GM23338 (cell line): Measurements from ENCODE around the gene PRR29. TPM values are rescaled to one million over a fixed set of nuclear protein-coding genes. Genes with fewer than 3 reads are reported as not detected.

ENCODE experiments used
- ATAC-seq: fragments of 200-7000 bp; cut with Tn5 transposase; 3 replicates; pipeline ENCODE4 v1.9.1; 2020
- DNase-seq: peaks from one replicate; pipeline ENCODE4 v3.0.0-alpha.2; 2015; ENCODE audit warnings: low spot score
- H2AFZ ChIP-seq: fragments of 200-600 bp; sonication (generic); 2 replicates; pipeline ENCODE4 v1.8.0; 2016; ENCODE audit warnings: antibody characterized with exemption, mild to moderate bottlenecking, moderate library complexity
- H3F3A ChIP-seq: fragments of 200-600 bp; sonication (generic); replicated peaks from 2 replicates; pipeline ENCODE4 v1.8.0; 2017; ENCODE audit warnings: antibody characterized with exemption, mixed run types, low read depth
- H3K27ac ChIP-seq: fragments of 200-600 bp; sonication (generic); 2 replicates; pipeline ENCODE4 v1.6.1; 2016; ENCODE audit warnings: low read depth
- H3K27me3 ChIP-seq: fragments of 200-600 bp; sonication (generic); 2 replicates; pipeline ENCODE4 v1.8.0; 2016; ENCODE audit warnings: mild to moderate bottlenecking, mixed run types, moderate library complexity; ENCODE audit not compliant: insufficient read depth
- H3K36me3 ChIP-seq: fragments of 200-600 bp; sonication (generic); 2 replicates; pipeline ENCODE4 v1.8.0; 2016; ENCODE audit warnings: mild to moderate bottlenecking; ENCODE audit not compliant: insufficient read depth
- H3K4me1 ChIP-seq: fragments of 200-600 bp; sonication (generic); 2 replicates; pipeline ENCODE4 v1.8.0; 2016; ENCODE audit warnings: mild to moderate bottlenecking, moderate library complexity; ENCODE audit not compliant: insufficient read depth
- H3K4me2 ChIP-seq: fragments of 200-600 bp; sonication (generic); 2 replicates; pipeline ENCODE4 v1.7.1; 2017; ENCODE audit warnings: mixed run types
- H3K4me3 ChIP-seq: fragments of 200-600 bp; sonication (generic); 2 replicates; pipeline ENCODE4 v1.6.1; 2016; ENCODE audit warnings: mixed run types
- H3K79me2 ChIP-seq: fragments of 200-600 bp; sonication (generic); replicated peaks from 2 replicates; pipeline ENCODE4 v1.8.0; 2017; ENCODE audit warnings: mild to moderate bottlenecking; ENCODE audit not compliant: insufficient read depth
- H3K9me2 ChIP-seq: fragments of 200-600 bp; sonication (generic); 2 replicates; pipeline ENCODE4 v1.8.0; 2017; ENCODE audit not compliant: insufficient read depth
- H4K20me1 ChIP-seq: fragments of 200-600 bp; sonication (generic); replicated peaks from 2 replicates; pipeline ENCODE4 v1.8.0; 2017; ENCODE audit warnings: mild to moderate bottlenecking; ENCODE audit not compliant: insufficient read depth
- H3K27ac Mint-ChIP-seq: 2 replicates; pipeline ENCODE4 v1.8.0; 2020; ENCODE audit warnings: inconsistent platforms, mild to moderate bottlenecking, moderate library complexity, mixed read lengths
- H3K27me3 Mint-ChIP-seq: 3 replicates; pipeline ENCODE4 v1.8.0; 2022; ENCODE audit warnings: low read depth, mild to moderate bottlenecking, moderate library complexity, mixed read lengths, inconsistent platforms; ENCODE audit not compliant: insufficient read depth, poor library complexity
- H3K36me3 Mint-ChIP-seq: 3 replicates; pipeline ENCODE4 v1.8.0; 2021; ENCODE audit warnings: low read depth, mild to moderate bottlenecking, inconsistent platforms, moderate library complexity, mixed read lengths
- H3K4me1 Mint-ChIP-seq: 3 replicates; pipeline ENCODE4 v1.8.0; 2020; ENCODE audit warnings: mild to moderate bottlenecking, inconsistent platforms, mixed read lengths
- H3K4me3 Mint-ChIP-seq: 3 replicates; pipeline ENCODE4 v1.8.0; 2021; ENCODE audit warnings: moderate library complexity, mild to moderate bottlenecking, inconsistent platforms, mixed read lengths
- H3K9me3 Mint-ChIP-seq: 3 replicates; pipeline ENCODE4 v1.8.0; 2020; ENCODE audit warnings: moderate library complexity, mild to moderate bottlenecking, inconsistent platforms, mixed read lengths
- CREB1 ChIP-seq: fragments of 250-450 bp; sonication (Bioruptor Pico); IDR thresholded peaks from 2 replicates; pipeline ENCODE4 v1.5.0; 2020; ENCODE audit warnings: low read depth, mild to moderate bottlenecking, moderate library complexity
- EZH2phosphoT487 ChIP-seq: fragments of 200-600 bp; sonication (generic); IDR thresholded peaks from one replicate; pipeline ENCODE4 v1.8.1; 2018; ENCODE audit warnings: antibody characterized with exemption; ENCODE audit not compliant: unreplicated experiment
- JUNB ChIP-seq: IDR thresholded peaks from one replicate; pipeline ENCODE4 v1.6.1; 2016; ENCODE audit warnings: antibody characterized with exemption; ENCODE audit not compliant: unreplicated experiment
- NANOG ChIP-seq: IDR thresholded peaks from 2 replicates; pipeline ENCODE4 v1.6.1; 2016; ENCODE audit warnings: antibody characterized with exemption, borderline replicate concordance
- POLR2AphosphoS5 ChIP-seq: IDR thresholded peaks from 2 replicates; pipeline ENCODE4 v1.6.1; 2016; ENCODE audit warnings: antibody characterized with exemption, low read depth
- STAT1 ChIP-seq: IDR thresholded peaks from one replicate; pipeline ENCODE4 v1.6.1; 2016; ENCODE audit warnings: antibody characterized with exemption; ENCODE audit not compliant: unreplicated experiment
- ZNF114 ChIP-seq: fragments of 250-450 bp; sonication (Bioruptor Pico); IDR thresholded peaks from 2 replicates; pipeline ENCODE4 v1.5.0; 2020; ENCODE audit warnings: mild to moderate bottlenecking, moderate library complexity
- ZNF331 ChIP-seq: fragments of 250-450 bp; sonication (Bioruptor Pico); IDR thresholded peaks from 2 replicates; pipeline ENCODE4 v1.5.0; 2020; ENCODE audit warnings: low read depth, mild to moderate bottlenecking, moderate library complexity
- polyA plus RNA-seq: library from polyadenylated mRNA; unstranded; fragments of >200 nt; fragmentation: Nextera tagmentation; extraction: Ambion mirVana; gene quantifications from 2 replicates; pipeline ENCODE4 v1.2.1, GENCODE V29; 2016
- total RNA-seq: library from RNA; depleted of rRNA; stranded (reverse); fragments of >200 nt; shearing (Covaris generic); gene quantifications from 2 replicates; pipeline ENCODE4 v1.2.3, GENCODE V29; 2014
- TF ChIP-seq, protein P1 (sequence below): fragments of 250-450 bp; sonication (Bioruptor Pico); IDR thresholded peaks from 2 replicates; pipeline ENCODE4 v1.5.0; 2020; ENCODE audit warnings: mild to moderate bottlenecking, moderate library complexity
- TF ChIP-seq, protein P2 (sequence below): IDR thresholded peaks from 2 replicates; pipeline ENCODE4 v1.6.1; 2016; ENCODE audit warnings: antibody characterized with exemption
- TF ChIP-seq, protein P3 (sequence below), 2 experiments: fragments of 200-600 bp in 1 of 2; sonication (generic) in 1 of 2; conservative IDR thresholded peaks; 2 replicates each; pipeline versions ENCODE4 v1.5.1 to v1.6.1; 2016 to 2017; ENCODE audit warnings: antibody characterized with exemption in 2 of 2, low read depth in 2 of 2, mild to moderate bottlenecking in 2 of 2, moderate library complexity in 1 of 2

The PRR29 gene
- total and polyA plus RNA-seq, 2 experiments from 2014 or later, result 0.24 to 1.3 TPM

DNA sequence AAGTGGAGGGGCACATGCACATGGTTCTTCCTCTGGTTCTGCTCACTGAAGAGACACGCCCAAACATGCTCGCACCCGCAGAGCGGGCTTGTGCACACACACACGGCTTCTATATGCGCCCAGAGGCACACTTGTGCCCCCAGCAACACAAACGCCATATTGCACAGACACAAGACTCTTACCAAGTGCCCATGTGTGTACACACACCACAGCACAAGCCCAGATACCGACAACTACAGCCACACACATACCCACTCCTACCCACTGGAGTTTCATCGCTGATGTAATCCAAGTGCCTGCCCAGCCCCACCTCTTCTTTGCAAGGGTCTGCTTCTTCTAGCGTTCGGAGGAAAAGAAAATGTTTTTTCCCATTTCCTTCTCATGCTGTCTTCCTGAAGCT is 6.5 kb upstream of the PRR29 start:
- Mint-ChIP-seq H3K27me3 (peaks cover 17% of the 10 kb centered on the region), H3K4me1 (peaks cover 23% of the 10 kb centered on the region), H3K27ac (no peak overlapping the region), H3K4me3 (no peak overlapping the region), H3K36me3 (no peaks in the 10 kb centered on the region; the same call in 2 of the 3 replicates), H3K9me3 (no peaks in the 10 kb centered on the region; the same call in 1 of the 3 replicates)
- TF ChIP-seq EZH2phosphoT487 (no peak), CREB1 (CRISPR knock-in tag) (no peak), ZNF114 (no peak), POLR2AphosphoS5 (no peak), ZNF331 (CRISPR knock-in tag) (no peak), JUNB (no peak), STAT1 (no peak), NANOG (no peak)
- TF ChIP-seq, protein P1, sequence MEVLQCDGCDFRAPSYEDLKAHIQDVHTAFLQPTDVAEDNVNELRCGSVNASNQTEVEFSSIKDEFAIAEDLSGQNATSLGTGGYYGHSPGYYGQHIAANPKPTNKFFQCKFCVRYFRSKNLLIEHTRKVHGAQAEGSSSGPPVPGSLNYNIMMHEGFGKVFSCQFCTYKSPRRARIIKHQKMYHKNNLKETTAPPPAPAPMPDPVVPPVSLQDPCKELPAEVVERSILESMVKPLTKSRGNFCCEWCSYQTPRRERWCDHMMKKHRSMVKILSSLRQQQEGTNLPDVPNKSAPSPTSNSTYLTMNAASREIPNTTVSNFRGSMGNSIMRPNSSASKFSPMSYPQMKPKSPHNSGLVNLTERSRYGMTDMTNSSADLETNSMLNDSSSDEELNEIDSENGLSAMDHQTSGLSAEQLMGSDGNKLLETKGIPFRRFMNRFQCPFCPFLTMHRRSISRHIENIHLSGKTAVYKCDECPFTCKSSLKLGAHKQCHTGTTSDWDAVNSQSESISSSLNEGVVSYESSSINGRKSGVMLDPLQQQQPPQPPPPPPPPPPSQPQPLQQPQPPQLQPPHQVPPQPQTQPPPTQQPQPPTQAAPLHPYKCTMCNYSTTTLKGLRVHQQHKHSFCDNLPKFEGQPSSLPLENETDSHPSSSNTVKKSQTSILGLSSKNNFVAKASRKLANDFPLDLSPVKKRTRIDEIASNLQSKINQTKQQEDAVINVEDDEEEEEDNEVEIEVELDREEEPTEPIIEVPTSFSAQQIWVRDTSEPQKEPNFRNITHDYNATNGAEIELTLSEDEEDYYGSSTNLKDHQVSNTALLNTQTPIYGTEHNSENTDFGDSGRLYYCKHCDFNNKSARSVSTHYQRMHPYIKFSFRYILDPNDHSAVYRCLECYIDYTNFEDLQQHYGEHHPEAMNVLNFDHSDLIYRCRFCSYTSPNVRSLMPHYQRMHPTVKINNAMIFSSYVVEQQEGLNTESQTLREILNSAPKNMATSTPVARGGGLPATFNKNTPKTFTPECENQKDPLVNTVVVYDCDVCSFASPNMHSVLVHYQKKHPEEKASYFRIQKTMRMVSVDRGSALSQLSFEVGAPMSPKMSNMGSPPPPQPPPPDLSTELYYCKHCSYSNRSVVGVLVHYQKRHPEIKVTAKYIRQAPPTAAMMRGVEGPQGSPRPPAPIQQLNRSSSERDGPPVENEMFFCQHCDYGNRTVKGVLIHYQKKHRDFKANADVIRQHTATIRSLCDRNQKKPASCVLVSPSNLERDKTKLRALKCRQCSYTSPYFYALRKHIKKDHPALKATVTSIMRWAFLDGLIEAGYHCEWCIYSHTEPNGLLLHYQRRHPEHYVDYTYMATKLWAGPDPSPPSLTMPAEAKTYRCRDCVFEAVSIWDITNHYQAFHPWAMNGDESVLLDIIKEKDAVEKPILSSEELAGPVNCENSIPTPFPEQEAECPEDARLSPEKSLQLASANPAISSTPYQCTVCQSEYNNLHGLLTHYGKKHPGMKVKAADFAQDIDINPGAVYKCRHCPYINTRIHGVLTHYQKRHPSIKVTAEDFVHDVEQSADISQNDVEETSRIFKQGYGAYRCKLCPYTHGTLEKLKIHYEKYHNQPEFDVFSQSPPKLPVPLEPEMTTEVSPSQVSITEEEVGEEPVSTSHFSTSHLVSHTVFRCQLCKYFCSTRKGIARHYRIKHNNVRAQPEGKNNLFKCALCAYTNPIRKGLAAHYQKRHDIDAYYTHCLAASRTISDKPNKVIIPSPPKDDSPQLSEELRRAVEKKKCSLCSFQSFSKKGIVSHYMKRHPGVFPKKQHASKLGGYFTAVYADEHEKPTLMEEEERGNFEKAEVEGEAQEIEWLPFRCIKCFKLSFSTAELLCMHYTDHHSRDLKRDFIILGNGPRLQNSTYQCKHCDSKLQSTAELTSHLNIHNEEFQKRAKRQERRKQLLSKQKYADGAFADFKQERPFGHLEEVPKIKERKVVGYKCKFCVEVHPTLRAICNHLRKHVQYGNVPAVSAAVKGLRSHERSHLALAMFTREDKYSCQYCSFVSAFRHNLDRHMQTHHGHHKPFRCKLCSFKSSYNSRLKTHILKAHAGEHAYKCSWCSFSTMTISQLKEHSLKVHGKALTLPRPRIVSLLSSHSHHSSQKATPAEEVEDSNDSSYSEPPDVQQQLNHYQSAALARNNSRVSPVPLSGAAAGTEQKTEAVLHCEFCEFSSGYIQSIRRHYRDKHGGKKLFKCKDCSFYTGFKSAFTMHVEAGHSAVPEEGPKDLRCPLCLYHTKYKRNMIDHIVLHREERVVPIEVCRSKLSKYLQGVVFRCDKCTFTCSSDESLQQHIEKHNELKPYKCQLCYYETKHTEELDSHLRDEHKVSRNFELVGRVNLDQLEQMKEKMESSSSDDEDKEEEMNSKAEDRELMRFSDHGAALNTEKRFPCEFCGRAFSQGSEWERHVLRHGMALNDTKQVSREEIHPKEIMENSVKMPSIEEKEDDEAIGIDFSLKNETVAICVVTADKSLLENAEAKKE (CRISPR knock-in tag), result no peak
- TF ChIP-seq, protein P2, sequence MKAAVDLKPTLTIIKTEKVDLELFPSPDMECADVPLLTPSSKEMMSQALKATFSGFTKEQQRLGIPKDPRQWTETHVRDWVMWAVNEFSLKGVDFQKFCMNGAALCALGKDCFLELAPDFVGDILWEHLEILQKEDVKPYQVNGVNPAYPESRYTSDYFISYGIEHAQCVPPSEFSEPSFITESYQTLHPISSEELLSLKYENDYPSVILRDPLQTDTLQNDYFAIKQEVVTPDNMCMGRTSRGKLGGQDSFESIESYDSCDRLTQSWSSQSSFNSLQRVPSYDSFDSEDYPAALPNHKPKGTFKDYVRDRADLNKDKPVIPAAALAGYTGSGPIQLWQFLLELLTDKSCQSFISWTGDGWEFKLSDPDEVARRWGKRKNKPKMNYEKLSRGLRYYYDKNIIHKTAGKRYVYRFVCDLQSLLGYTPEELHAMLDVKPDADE, result no peak
- TF ChIP-seq, protein P3, sequence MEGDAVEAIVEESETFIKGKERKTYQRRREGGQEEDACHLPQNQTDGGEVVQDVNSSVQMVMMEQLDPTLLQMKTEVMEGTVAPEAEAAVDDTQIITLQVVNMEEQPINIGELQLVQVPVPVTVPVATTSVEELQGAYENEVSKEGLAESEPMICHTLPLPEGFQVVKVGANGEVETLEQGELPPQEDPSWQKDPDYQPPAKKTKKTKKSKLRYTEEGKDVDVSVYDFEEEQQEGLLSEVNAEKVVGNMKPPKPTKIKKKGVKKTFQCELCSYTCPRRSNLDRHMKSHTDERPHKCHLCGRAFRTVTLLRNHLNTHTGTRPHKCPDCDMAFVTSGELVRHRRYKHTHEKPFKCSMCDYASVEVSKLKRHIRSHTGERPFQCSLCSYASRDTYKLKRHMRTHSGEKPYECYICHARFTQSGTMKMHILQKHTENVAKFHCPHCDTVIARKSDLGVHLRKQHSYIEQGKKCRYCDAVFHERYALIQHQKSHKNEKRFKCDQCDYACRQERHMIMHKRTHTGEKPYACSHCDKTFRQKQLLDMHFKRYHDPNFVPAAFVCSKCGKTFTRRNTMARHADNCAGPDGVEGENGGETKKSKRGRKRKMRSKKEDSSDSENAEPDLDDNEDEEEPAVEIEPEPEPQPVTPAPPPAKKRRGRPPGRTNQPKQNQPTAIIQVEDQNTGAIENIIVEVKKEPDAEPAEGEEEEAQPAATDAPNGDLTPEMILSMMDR (conservative IDR thresholded peaks at IDR 0.05; ENCODE audit: low read depth in 2 of 2), result no peak
- H3K27ac ChIP-seq, result no peak overlapping the region
- H3K4me3 ChIP-seq, result no peak overlapping the region
- no peak overlapping the region for H2AFZ ChIP-seq
- no peaks in the 10 kb centered on the region for H3K9me2 ChIP-seq
- DNase-seq (no peak), ATAC-seq (no peak)
- H3K4me2 ChIP-seq, result no peak overlapping the region
- no peaks in the 10 kb centered on the region for H3F3A ChIP-seq
- no peaks in the 10 kb centered on the region for H3K36me3 ChIP-seq
- no peaks in the 10 kb centered on the region for H4K20me1 ChIP-seq
- H3K4me1 ChIP-seq, result peaks cover 5% of the 10 kb centered on the region; the same call in 1 of the 2 replicates
- H3K27me3 ChIP-seq, result peaks cover under 1% of the 10 kb centered on the region; the same call in 1 of the 2 replicates
- H3K79me2 ChIP-seq, result no peaks in the 10 kb centered on the region
